HepG2 (cell line): ENCODE measurements around the gene IFT27. TPM values are rescaled to one million over a fixed set of nuclear protein-coding genes. Genes with fewer than 3 reads are reported as not detected.

Source experiments
- ATAC-seq: fragments of 200-7000 bp; cut with Tn5 transposase; 3 replicates; pipeline ENCODE4 v1.9.1; 2020; ENCODE audit warnings: mild to moderate bottlenecking, moderate library complexity
- BruUV-seq: library from RNA; stranded (reverse); fragments of 400-500 nt; replicated peaks from 2 replicates; lab custom pipeline; 2021; lab: Mats Ljungman, UMichigan
- CTCF ChIA-PET: fragments of 300-600 bp; formaldehyde crosslinking; extraction: SDS; loops from one replicate; lab custom pipeline; 2021; ENCODE audit warnings: low total read pairs, inconsistent platforms, low intra/inter-chr PET ratio; lab: Yijun Ruan, JAX
- POLR2A ChIA-PET: fragments of 350-600 bp; sonication (Branson Sonifier 250); formaldehyde crosslinking; loops from one replicate; lab custom pipeline; 2020; ENCODE audit warnings: antibody characterized with exemption, inconsistent platforms; lab: Yijun Ruan, JAX
- DNase-seq: peaks from one replicate; pipeline ENCODE4 v3.0.0-alpha.2; 2015; ENCODE audit warnings: low spot score
- FAIRE-seq: peaks from 3 replicates; lab custom pipeline; 2011; peaks lifted over from hg19 to GRCh38; lab: Jason Lieb, UNC
- H2AFZ ChIP-seq: one replicate; pipeline ENCODE4 v1.6.1; 2011; ENCODE audit warnings: low read length, inconsistent platforms
- H3K27ac ChIP-seq: fragments of 300-600 bp; 3 replicates; pipeline ENCODE4 v1.8.0; 2011; ENCODE audit warnings: mixed run types, mild to moderate bottlenecking, mixed read lengths, low read length, inconsistent platforms; ENCODE audit not compliant: insufficient read depth; ENCODE audit errors: extremely low read length
- H3K27me3 ChIP-seq, 2 experiments: fragments of 200-600 bp in 1 of 2; 2 replicates in 1 of 2; 3 replicates in 1 of 2; pipeline versions ENCODE4 v1.6.0 to v1.8.0; 2011; ENCODE audit warnings: low read length in 2 of 2, mild to moderate bottlenecking in 2 of 2, moderate library complexity in 2 of 2, inconsistent platforms in 1 of 2; ENCODE audit not compliant: insufficient read depth in 2 of 2, control insufficient read depth in 1 of 2
- H3K36me3 ChIP-seq, 2 experiments: fragments of 200-600 bp in 1 of 2; replicated peaks in 1 of 2; 2 replicates in 1 of 2; 3 replicates in 1 of 2; pipeline versions ENCODE4 v1.5.1 to v1.8.0; 2011; ENCODE audit warnings: low read length in 2 of 2, inconsistent platforms in 1 of 2; ENCODE audit not compliant: insufficient read depth in 2 of 2, control insufficient read depth in 1 of 2
- H3K4me1 ChIP-seq: 2 replicates; pipeline ENCODE4 v1.5.1; 2012; ENCODE audit warnings: low read length, inconsistent platforms; ENCODE audit not compliant: insufficient read depth
- H3K4me2 ChIP-seq: 2 replicates; pipeline ENCODE4 v1.6.0; 2011; ENCODE audit warnings: low read depth, low read length, inconsistent platforms
- H3K4me3 ChIP-seq, 3 experiments: fragments of 200-600 bp in 1 of 3; sonication (generic), shearing (Covaris generic) in 1 of 3; replicated peaks in 1 of 3; 2 replicates each; pipeline ENCODE4 v1.5.1; 2011 to 2016; ENCODE audit warnings: low read length in 3 of 3, inconsistent platforms in 2 of 3, low read depth in 2 of 3, mild to moderate bottlenecking in 2 of 3, control low read depth in 1 of 3, mixed read lengths in 1 of 3; ENCODE audit not compliant: insufficient read depth in 1 of 3
- H3K79me2 ChIP-seq: one replicate; pipeline ENCODE4 v1.6.1; 2011; ENCODE audit warnings: low read length, inconsistent platforms; ENCODE audit not compliant: insufficient read depth
- H3K9ac ChIP-seq: 2 replicates; pipeline ENCODE4 v1.6.0; 2011; ENCODE audit warnings: mild to moderate bottlenecking, low read depth, low read length, inconsistent platforms; ENCODE audit not compliant: insufficient read depth
- H3K9me3 ChIP-seq: 2 replicates; pipeline ENCODE4 v1.5.1; 2012; ENCODE audit warnings: mild to moderate bottlenecking, low read length
- H4K20me1 ChIP-seq: 2 replicates; pipeline ENCODE4 v1.6.0; 2011; ENCODE audit warnings: inconsistent platforms, mild to moderate bottlenecking, low read length, moderate library complexity; ENCODE audit not compliant: insufficient read depth
- AGO1 ChIP-seq: fragments of 200-400 bp; formaldehyde crosslinking; IDR thresholded peaks from 2 replicates; pipeline ENCODE4 v1.6.1; 2017; ENCODE audit warnings: mild to moderate bottlenecking, low read depth, low read length, moderate library complexity; ENCODE audit not compliant: poor library complexity, severe bottlenecking
- FOSL2 ChIP-seq: sonication (generic); formaldehyde crosslinking; IDR thresholded peaks from 2 replicates; pipeline ENCODE4 v1.4.0; 2020; ENCODE audit warnings: missing genetic modification reagents
- HMG20A ChIP-seq: IDR thresholded peaks from 2 replicates; pipeline ENCODE4 v1.6.1; 2016; ENCODE audit warnings: borderline replicate concordance
- HMGA1 ChIP-seq: sonication (generic); formaldehyde crosslinking; conservative IDR thresholded peaks from 2 replicates; pipeline ENCODE4 v1.4.0; 2020; ENCODE audit warnings: missing genetic modification reagents
- KAT7 ChIP-seq: IDR thresholded peaks from 2 replicates; pipeline ENCODE4 v1.6.1; 2018; ENCODE audit warnings: borderline replicate concordance, missing compliant biosample characterization
- NCOA1 ChIP-seq: sonication (generic); formaldehyde crosslinking; IDR thresholded peaks from 2 replicates; pipeline ENCODE4 v1.9.0; 2021; ENCODE audit warnings: missing genetic modification reagents
- PAF1 ChIP-seq: IDR thresholded peaks from 2 replicates; pipeline ENCODE4 v1.6.1; 2016; ENCODE audit warnings: missing genetic modification reagents, missing compliant biosample characterization
- SKIL ChIP-seq: sonication (generic); formaldehyde crosslinking; IDR thresholded peaks from 2 replicates; pipeline ENCODE4 v1.8.0; 2022; ENCODE audit warnings: missing genetic modification reagents, mild to moderate bottlenecking, moderate library complexity, borderline replicate concordance
- ZSCAN9 ChIP-seq: IDR thresholded peaks from 2 replicates; pipeline ENCODE4 v1.6.1; 2016; ENCODE audit warnings: borderline replicate concordance
- WGBS: methylation state at CpG from one replicate; pipeline ENCODE4 v1.1.6; 2017; ENCODE audit warnings: low lambda C conversion rate; 5-methylcytosine and 5-hydroxymethylcytosine counted together
- in situ Hi-C: cut with HindIII; loops from 2 replicates; pipeline ENCODE4 v1.10.0; 2017; ENCODE audit warnings: low pct_unique_long_range_greater_than_20kb; ENCODE audit not compliant: extremely low pct_ligation_motif_present
- intact Hi-C: fragments of 100-400 bp; cut with micrococcal nuclease; formaldehyde crosslinking; loops from one replicate; pipeline ENCODE4 v1.10.0; 2022; ENCODE audit not compliant: unreplicated experiment
- polyA plus RNA-seq, 8 experiments: library from polyadenylated mRNA; depleted of rRNA in 3 of 8; stranded (reverse) in 7 of 8; unstranded in 1 of 8; fragments of >200 nt; fragmentation: Illumina TruSeq in 4 of 8; extraction: Trizol in 4 of 8; gene quantifications; 2 replicates each; pipeline versions ENCODE4 v1.2.1 to v1.2.3, GENCODE V29; 2011 to 2016; ENCODE audit warnings: low read depth in 4 of 8, missing spikeins in 1 of 8, mixed read lengths in 1 of 8; ENCODE audit not compliant: insufficient read depth in 1 of 8
- total RNA-seq, 5 experiments: library from RNA; depleted of rRNA; stranded (reverse); fragments of >200 nt; fragmentation: Illumina TruSeq; extraction: Trizol; gene quantifications; 2 replicates each; pipeline ENCODE4 v1.2.3, GENCODE V29; 2016; ENCODE audit warnings: low read depth in 1 of 5

The IFT27 gene
- total and polyA plus RNA-seq, 2 of the 13 experiments (the other 11 are each of a cell fraction or from before 2014, with no cell fraction given), result 0.25 to 0.33 TPM

DNA sequence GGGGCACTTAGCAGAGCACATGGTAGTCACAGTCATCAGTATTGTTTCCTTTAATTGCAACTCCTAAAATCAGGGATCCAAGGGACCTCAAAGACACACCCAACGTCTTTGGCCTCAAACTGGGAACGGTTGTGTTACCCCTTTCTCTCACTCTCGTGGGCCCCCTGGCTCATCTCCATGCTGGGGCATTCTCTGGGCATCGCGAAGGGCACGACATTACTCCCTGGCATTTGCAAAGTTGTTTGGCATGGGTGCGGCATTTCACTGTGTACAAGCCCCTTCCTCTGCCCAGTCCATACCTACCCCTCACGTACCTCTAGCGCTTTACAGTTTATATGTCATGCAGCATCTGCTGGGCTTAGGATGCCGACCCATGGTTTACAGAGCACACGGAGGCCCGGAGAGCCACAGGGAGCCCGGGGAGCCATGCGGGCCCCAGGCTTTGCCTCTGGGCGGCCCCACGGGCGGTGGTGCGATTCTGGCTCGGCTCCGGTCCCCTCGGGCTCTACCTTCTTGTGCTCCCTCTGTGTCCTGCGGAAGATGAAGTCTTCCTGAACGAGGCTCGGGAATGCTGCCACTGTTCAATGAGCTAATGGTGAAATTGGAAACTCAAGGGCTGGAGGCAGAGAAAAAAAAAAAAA lies 50.4 kb downstream of the IFT27 start (continued):
- TF ChIP-seq NCOA1 (CRISPR knock-in tag), result no peak
- no peak for TF ChIP-seq HMG20A (CRISPR knock-in tag)
- no peak for TF ChIP-seq ZSCAN9 (CRISPR knock-in tag)

- BruUV-seq, result no TSS peak
- TF ChIP-seq HMGA1 (CRISPR knock-in tag) (no peak), FOSL2 (no peak), PAF1 (no peak), KAT7 (CRISPR knock-in tag) (no peak)
- Histone ChIP-seq H3K36me3 (no peaks in the 10 kb centered on the region), H3K27ac (no peak overlapping the region), H3K9ac (no peak overlapping the region), H4K20me1 (no peaks in the 10 kb centered on the region), H3K9me3 (no peaks in the 10 kb centered on the region), H3K4me3 (no peak overlapping the region), H3K27me3 (peaks cover 0 to 29% of the 10 kb centered on the region in 2 experiments; a peak in 3 of 5 replicates), H3K4me1 (no peaks in the 10 kb centered on the region), H3K4me2 (no peak overlapping the region), H3K79me2 (no peaks in the 10 kb centered on the region), H2AFZ (no peak overlapping the region)
- ChIA-PET POLR2A (no interaction called here), CTCF (no interaction called here)
- 13% methylated on average over 3 of the region's 4 CpGs for WGBS
- FAIRE-seq, result no peak
- DNase-seq, result no peak
- intact Hi-C loops (no loop called here), in situ Hi-C loops (no loop called here)
- ATAC-seq, result no peak
Observed at GRCh38 chr22:36724836-36725235, 51.1 kb downstream of the IFT27 start.

- in situ Hi-C loops, result no loop called here
- BruUV-seq, result no TSS peak
- TF ChIP-seq SKIL (CRISPR knock-in tag) (no peak), AGO1 (no peak)
Observed at GRCh38 chr22:36722055-36722454, 53.9 kb downstream of the IFT27 start.

More at GRCh38 chr22:36722055-36722454, 53.9 kb downstream of the IFT27 start:
- Histone ChIP-seq H3K4me1 (no peaks in the 10 kb centered on the region), H4K20me1 (no peaks in the 10 kb centered on the region), H3K4me2 (no peak overlapping the region), H3K27ac (no peak overlapping the region), H3K9ac (no peak overlapping the region), H3K36me3 (no peaks in the 10 kb centered on the region), H3K9me3 (no peaks in the 10 kb centered on the region), H2AFZ (no peak overlapping the region), H3K27me3 (peaks cover 1 to 32% of the 10 kb centered on the region in 2 experiments; a peak in 4 of 5 replicates), H3K4me3 (no peak overlapping the region), H3K79me2 (no peaks in the 10 kb centered on the region)
- FAIRE-seq (no peak), DNase-seq (no peak), ATAC-seq (no peak)
- ChIA-PET POLR2A (no interaction called here), CTCF (no interaction called here)
- intact Hi-C loops, result no loop called here
